Endothelial cell of umbilical vein (primary cell): ENCODE measurements around the gene VPS35L.

Experiments used
- CTCF ChIP-seq, 2 donors: IDR thresholded peaks; 1 replicate in 1 of 2; 2 replicates in 1 of 2; pipeline ENCODE4 v1.5.1; 2011; ENCODE audit warnings: low read length in 2 of 2, mild to moderate bottlenecking in 2 of 2, moderate library complexity in 2 of 2, control low read depth in 1 of 2, inconsistent platforms in 1 of 2, low read depth in 1 of 2; ENCODE audit not compliant: insufficient read depth in 1 of 2; ENCODE audit errors: extremely low read depth in 1 of 2
- EZH2 ChIP-seq: IDR thresholded peaks from 2 replicates; pipeline ENCODE4 v1.6.1; 2012; ENCODE audit warnings: borderline replicate concordance, low read depth, mild to moderate bottlenecking, moderate library complexity, low read length, inconsistent platforms; ENCODE audit not compliant: severe bottlenecking
- GATA2 ChIP-seq: IDR thresholded peaks from 2 replicates; pipeline ENCODE4 v1.7.0; 2011; ENCODE audit warnings: low read depth, mild to moderate bottlenecking, moderate library complexity, mixed read lengths, low read length; ENCODE audit not compliant: insufficient read length, insufficient read depth
- JUN ChIP-seq: IDR thresholded peaks from 2 replicates; pipeline ENCODE4 v1.6.1; 2011; ENCODE audit warnings: borderline replicate concordance, low read depth; ENCODE audit not compliant: insufficient read length, insufficient read depth
- MAX ChIP-seq: IDR thresholded peaks from 2 replicates; pipeline ENCODE4 v1.6.1; 2011; ENCODE audit not compliant: insufficient read depth, insufficient read length
- MYC ChIP-seq: IDR thresholded peaks from one replicate; pipeline ENCODE4 v1.6.1; 2011; ENCODE audit warnings: mild to moderate bottlenecking, low read depth, low read length
- POLR2A ChIP-seq: IDR thresholded peaks from 2 replicates; pipeline ENCODE4 v1.6.1; 2012; ENCODE audit warnings: low read depth, mild to moderate bottlenecking, control low read depth, low read length
- POLR2AphosphoS5 ChIP-seq: IDR thresholded peaks from 2 replicates; pipeline ENCODE4 v1.6.1; 2012; ENCODE audit warnings: low read depth, mild to moderate bottlenecking, control low read depth, low read length, moderate library complexity; ENCODE audit not compliant: insufficient read depth

- no peak for TF ChIP-seq POLR2A
- TF ChIP-seq MYC: no peak
- TF ChIP-seq CTCF (IDR thresholded peaks at IDR 0.05; ENCODE audit: extremely low read depth in 1 of 2, insufficient read depth in 1 of 2, low read depth in 1 of 2, low read length in 2 of 2): no peak
- no peak for TF ChIP-seq JUN
- TF ChIP-seq EZH2: no peak
- TF ChIP-seq POLR2AphosphoS5: no peak
- no peak for TF ChIP-seq MAX
- TF ChIP-seq GATA2: no peak
Observed at GRCh38 chr16:19666477-19666876, 111.0 kb downstream of the VPS35L start.
